ENCODE data around the gene CA11. TPM values are rescaled to one million over a fixed set of nuclear protein-coding genes. Genes with fewer than 3 reads are reported as not detected.
"Not testable (repeated sequence)": the region's sequence is repeated elsewhere in the genome, so short reads cannot be mapped to it uniquely, and the experiment has no call there.

Gene CA11
- total RNA-seq: 1 to 10 TPM; 1.6 to 3.5 (median 2.6) TPM

DNA sequence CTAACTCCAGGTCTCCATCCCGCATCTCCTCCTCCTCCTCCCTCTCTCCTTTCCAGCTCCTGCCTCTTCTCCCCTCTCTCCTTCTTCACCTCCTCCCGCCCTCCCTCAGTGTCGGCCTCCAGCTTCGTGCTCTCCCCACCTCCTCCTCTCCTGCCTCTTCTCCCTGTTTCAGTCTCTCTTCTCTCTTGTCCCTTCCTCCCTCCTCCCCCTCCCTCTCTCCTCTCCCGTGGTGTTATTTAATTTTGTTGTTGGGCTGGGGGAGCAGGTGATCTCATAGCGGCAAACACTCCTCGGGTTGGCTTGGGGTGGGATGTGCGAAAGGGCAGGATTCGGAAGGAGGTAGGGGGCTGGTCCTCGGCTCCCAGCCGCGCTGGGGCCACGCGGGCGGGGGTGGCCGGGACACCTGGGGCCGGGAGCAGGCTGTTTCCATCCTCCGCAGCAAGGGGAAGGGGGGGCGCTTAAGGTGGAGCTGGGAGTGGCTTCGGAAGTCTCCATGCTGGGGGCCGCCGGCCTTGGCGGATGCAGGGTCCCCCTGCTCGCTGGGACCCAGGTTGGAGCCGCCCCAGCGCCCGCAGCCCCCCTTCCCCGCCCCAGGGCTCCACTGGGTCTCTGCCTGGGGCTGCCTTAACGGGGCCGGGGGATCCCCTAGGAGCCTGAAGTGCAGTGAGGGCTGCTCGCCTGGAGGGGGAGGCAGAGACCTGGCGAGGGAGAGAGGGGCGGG is at the start of gene CA11:
CA11 (minus strand) TSS at position 187 of the 721 bp plus-strand sequence. CDS start 555 bp downstream, outside the sequence.
- intact Hi-C loops (cut with DNase I; ENCODE audit: low total_unique reads) (loop anchor here (1.0 to 5.0 kb wide), 4 partner anchors 29 to 197 kb away; partner anchors contain the start of gene MAMSTR), in situ Hi-C loops (cut with MboI; ENCODE audit: low sequenced_read_pairs in 4 of 4) (loop anchor here in 2 of 4 donors (5.0 to 25.0 kb wide), 3 partner anchors 91 to 196 kb away; partner anchors contain the start of genes IZUMO1 (in 2 of the 2) and RASIP1 (in 2 of the 2))
- Histone ChIP-seq H3K4me3 (peak within 1 kb of the TSS; percentile 67 to 94 (median 82)), H3K9me3 (no peaks in the 10 kb centered on the region), H3K36me3 (no peaks in the 10 kb centered on the region), H3K27ac (peak within 1 kb of the TSS; percentile 83 to 93 (median 90)), H3K27me3 (no peaks in the 10 kb centered on the region), H3K4me1 (peaks cover 14 to 23% of the 10 kb centered on the region in 2 donors)
- TF ChIP-seq, protein P1, sequence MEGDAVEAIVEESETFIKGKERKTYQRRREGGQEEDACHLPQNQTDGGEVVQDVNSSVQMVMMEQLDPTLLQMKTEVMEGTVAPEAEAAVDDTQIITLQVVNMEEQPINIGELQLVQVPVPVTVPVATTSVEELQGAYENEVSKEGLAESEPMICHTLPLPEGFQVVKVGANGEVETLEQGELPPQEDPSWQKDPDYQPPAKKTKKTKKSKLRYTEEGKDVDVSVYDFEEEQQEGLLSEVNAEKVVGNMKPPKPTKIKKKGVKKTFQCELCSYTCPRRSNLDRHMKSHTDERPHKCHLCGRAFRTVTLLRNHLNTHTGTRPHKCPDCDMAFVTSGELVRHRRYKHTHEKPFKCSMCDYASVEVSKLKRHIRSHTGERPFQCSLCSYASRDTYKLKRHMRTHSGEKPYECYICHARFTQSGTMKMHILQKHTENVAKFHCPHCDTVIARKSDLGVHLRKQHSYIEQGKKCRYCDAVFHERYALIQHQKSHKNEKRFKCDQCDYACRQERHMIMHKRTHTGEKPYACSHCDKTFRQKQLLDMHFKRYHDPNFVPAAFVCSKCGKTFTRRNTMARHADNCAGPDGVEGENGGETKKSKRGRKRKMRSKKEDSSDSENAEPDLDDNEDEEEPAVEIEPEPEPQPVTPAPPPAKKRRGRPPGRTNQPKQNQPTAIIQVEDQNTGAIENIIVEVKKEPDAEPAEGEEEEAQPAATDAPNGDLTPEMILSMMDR (IDR thresholded peaks at IDR 0.05 in 4 of 5, conservative IDR thresholded peaks at IDR 0.05 in 1 of 5): peak; percentile 88 to 97 (median 94)
- TF ChIP-seq POLR2A (IDR thresholded peaks at IDR 0.05): peak; percentile 41 to 56
- ATAC-seq (peak; percentile 86), DNase-seq (peak; percentile 76 to 83)

DNA sequence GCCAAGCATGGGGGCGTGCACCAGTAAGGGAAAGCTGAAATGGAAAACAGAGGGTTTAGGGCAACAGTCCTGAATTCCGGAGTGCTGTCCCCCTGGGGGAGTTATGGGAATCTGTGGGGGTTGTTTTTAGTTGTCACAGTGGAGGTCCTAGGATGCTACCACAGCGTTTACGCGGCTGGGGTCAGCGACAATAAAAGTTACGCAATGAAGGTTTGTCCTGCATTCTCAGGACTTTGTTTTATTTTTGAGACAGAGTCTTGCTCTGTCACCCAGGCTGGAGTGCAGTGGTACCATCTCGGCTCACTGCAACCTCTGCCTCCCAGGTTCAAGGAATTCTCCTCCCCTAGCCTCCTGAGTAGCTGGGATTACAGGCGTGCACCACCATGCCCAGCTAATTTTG is 47.6 kb upstream of the CA11 start:
- H3K27ac ChIP-seq; intact Hi-C loops (cut with DNase I; ENCODE audit: low total_unique reads); H3K9me3 ChIP-seq; H3K36me3 ChIP-seq; H3K4me3 ChIP-seq; DNase-seq; ATAC-seq; H3K4me1 ChIP-seq; in situ Hi-C loops (cut with MboI; ENCODE audit: low sequenced_read_pairs in 4 of 4): not testable (repeated sequence)
- peaks cover 15 to 20% (median 18%) of the 10 kb centered on the region in 3 donors for H3K27me3 ChIP-seq

DNA sequence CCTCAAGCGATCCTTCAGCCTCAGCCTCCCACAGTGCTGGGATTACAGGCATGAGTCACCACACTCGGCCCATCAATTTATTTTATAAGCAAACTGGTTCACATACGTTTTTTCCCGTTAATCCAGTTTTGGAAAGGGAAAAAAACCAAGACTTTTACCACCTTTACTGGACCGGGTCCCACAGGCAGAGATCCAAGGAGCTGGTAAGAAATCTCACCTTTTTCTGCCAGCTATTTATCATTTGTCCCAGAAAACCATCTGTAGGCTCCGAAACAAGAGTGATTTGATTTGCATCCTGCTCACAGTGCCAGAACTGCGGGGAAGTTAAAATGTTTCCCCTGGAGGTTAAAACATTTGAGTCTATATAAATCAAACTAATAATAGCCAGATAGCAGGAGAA is 43.5 kb upstream of the CA11 start:
- H3K36me3 ChIP-seq: no peaks in the 10 kb centered on the region
- intact Hi-C loops (cut with DNase I; ENCODE audit: low total_unique reads) (no loop called here), in situ Hi-C loops (cut with MboI; ENCODE audit: low sequenced_read_pairs in 4 of 4) (no loop called here)
- DNase-seq: no peak
- no peak overlapping the region for H3K4me3 ChIP-seq
- ATAC-seq: no peak
- no peak overlapping the region for H3K27ac ChIP-seq
- no peaks in the 10 kb centered on the region for H3K27me3 ChIP-seq
- TF ChIP-seq, protein P1 (IDR thresholded peaks at IDR 0.05 in 4 of 5, conservative IDR thresholded peaks at IDR 0.05 in 1 of 5): no peak
- TF ChIP-seq POLR2A (IDR thresholded peaks at IDR 0.05): no peak
- H3K4me1 ChIP-seq: no peaks in the 10 kb centered on the region
- H3K9me3 ChIP-seq: no peaks in the 10 kb centered on the region

DNA sequence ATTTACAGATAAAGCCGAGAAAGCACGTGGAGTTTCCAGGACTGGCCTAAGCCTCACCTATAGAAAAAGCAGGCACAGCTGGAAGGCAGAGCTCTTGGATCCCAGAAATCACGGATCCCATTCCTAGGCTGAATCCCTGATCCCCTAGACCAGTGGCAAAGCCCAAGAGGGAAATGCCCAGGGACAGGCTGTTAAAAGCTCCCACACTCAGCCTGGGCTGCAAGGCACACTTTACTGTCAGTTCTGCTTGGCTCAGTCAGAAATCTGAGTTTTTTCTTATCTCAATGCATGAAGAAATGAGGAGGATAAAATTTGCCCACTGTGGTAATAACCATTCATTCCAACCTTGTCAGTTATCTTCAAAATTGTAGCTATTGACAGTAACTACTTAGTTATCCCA is 41.8 kb upstream of the CA11 start:
- Histone ChIP-seq H3K4me1 (no peaks in the 10 kb centered on the region), H3K4me3 (no peak overlapping the region), H3K36me3 (no peaks in the 10 kb centered on the region), H3K27me3 (no peaks in the 10 kb centered on the region), H3K27ac (no peak overlapping the region), H3K9me3 (no peaks in the 10 kb centered on the region)
- DNase-seq: no peak
- intact Hi-C loops (cut with DNase I; ENCODE audit: low total_unique reads) (no loop called here), in situ Hi-C loops (cut with MboI; ENCODE audit: low sequenced_read_pairs in 4 of 4) (no loop called here)
- ATAC-seq: no peak
- TF ChIP-seq, protein P1 (IDR thresholded peaks at IDR 0.05 in 4 of 5, conservative IDR thresholded peaks at IDR 0.05 in 1 of 5): no peak
- TF ChIP-seq POLR2A (IDR thresholded peaks at IDR 0.05): no peak

DNA sequence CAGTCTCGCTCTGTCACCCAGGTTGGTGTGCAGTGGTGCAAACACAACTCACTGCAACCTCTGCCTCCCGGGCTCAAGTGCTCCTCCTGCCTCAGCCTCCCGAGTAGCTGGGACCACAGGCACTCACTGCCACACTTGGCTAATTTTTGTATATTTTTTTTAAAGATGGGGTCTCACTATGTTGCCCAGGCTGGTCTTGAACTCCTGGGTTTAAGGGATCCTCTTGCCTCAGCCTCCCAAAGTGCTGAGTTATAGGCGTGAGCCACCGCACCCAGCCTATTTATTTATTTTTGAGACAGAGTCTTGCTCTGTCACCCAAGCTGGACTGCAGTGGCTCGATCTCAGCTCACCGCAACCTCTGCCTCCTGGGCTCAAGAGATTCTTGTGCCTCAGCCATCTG is 40.6 kb upstream of the CA11 start:
- H3K27ac ChIP-seq; H3K36me3 ChIP-seq; DNase-seq; H3K27me3 ChIP-seq; H3K4me1 ChIP-seq; H3K4me3 ChIP-seq; in situ Hi-C loops (cut with MboI; ENCODE audit: low sequenced_read_pairs in 4 of 4); H3K9me3 ChIP-seq; intact Hi-C loops (cut with DNase I; ENCODE audit: low total_unique reads); ATAC-seq: not testable (repeated sequence)
